ENCODE measurements around the gene GRAP2. TPM values are rescaled to one million over a fixed set of nuclear protein-coding genes. Genes with fewer than 3 reads are reported as not detected.

The GRAP2 gene
- total RNA-seq, 1 experiment from 2014 or later = 0.54 TPM

DNA sequence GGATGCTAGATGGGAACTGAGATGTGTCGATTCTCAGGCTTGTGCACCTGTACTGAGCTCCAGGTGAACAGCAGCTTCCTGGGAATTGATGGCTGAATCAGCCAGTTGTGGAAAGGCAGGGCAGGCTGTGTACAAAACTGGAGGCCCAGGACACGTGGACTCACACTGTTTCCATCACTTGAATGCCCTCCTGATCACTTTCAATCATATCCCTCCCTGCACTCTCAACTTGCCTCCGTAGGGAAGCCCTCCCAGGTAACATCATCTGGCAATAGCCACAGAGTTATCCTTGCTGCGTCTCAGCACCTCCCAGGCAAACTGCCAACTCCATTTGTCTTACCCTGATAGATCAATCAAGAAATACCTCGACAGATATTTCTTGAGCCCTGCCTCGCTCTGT, 104.0 kb downstream of the GRAP2 start:
- TF ChIP-seq TCF7L2 (IDR thresholded peaks at IDR 0.05; ENCODE audit: low read depth, low read length) (no peak), POLR2AphosphoS5 (IDR thresholded peaks at IDR 0.05; ENCODE audit: low read depth, low read length) (no peak), SIN3A (IDR thresholded peaks at IDR 0.05; ENCODE audit: borderline replicate concordance, insufficient read depth, low read depth, low read length) (no peak)
- TF ChIP-seq, protein P1, sequence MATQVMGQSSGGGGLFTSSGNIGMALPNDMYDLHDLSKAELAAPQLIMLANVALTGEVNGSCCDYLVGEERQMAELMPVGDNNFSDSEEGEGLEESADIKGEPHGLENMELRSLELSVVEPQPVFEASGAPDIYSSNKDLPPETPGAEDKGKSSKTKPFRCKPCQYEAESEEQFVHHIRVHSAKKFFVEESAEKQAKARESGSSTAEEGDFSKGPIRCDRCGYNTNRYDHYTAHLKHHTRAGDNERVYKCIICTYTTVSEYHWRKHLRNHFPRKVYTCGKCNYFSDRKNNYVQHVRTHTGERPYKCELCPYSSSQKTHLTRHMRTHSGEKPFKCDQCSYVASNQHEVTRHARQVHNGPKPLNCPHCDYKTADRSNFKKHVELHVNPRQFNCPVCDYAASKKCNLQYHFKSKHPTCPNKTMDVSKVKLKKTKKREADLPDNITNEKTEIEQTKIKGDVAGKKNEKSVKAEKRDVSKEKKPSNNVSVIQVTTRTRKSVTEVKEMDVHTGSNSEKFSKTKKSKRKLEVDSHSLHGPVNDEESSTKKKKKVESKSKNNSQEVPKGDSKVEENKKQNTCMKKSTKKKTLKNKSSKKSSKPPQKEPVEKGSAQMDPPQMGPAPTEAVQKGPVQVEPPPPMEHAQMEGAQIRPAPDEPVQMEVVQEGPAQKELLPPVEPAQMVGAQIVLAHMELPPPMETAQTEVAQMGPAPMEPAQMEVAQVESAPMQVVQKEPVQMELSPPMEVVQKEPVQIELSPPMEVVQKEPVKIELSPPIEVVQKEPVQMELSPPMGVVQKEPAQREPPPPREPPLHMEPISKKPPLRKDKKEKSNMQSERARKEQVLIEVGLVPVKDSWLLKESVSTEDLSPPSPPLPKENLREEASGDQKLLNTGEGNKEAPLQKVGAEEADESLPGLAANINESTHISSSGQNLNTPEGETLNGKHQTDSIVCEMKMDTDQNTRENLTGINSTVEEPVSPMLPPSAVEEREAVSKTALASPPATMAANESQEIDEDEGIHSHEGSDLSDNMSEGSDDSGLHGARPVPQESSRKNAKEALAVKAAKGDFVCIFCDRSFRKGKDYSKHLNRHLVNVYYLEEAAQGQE (IDR thresholded peaks at IDR 0.05; ENCODE audit: insufficient read depth in 1 of 2, low read depth in 2 of 2, low read length in 1 of 2) = no peak
- TF ChIP-seq, protein P2, sequence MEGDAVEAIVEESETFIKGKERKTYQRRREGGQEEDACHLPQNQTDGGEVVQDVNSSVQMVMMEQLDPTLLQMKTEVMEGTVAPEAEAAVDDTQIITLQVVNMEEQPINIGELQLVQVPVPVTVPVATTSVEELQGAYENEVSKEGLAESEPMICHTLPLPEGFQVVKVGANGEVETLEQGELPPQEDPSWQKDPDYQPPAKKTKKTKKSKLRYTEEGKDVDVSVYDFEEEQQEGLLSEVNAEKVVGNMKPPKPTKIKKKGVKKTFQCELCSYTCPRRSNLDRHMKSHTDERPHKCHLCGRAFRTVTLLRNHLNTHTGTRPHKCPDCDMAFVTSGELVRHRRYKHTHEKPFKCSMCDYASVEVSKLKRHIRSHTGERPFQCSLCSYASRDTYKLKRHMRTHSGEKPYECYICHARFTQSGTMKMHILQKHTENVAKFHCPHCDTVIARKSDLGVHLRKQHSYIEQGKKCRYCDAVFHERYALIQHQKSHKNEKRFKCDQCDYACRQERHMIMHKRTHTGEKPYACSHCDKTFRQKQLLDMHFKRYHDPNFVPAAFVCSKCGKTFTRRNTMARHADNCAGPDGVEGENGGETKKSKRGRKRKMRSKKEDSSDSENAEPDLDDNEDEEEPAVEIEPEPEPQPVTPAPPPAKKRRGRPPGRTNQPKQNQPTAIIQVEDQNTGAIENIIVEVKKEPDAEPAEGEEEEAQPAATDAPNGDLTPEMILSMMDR (IDR thresholded peaks at IDR 0.05) = no peak
- H3K9me3 ChIP-seq (ENCODE audit: control insufficient read depth, insufficient read depth, low read depth, low read length) = no peaks in the 10 kb centered on the region
- H3K4me1 ChIP-seq (ENCODE audit: control insufficient read depth, insufficient read depth, low read length) = no peaks in the 10 kb centered on the region; the same call in 1 of the 2 replicates
- H3K27me3 ChIP-seq (ENCODE audit: control insufficient read depth, insufficient read depth, low read length) = no peaks in the 10 kb centered on the region
- CTCF ChIA-PET = interaction anchor here (1.2 kb wide), 1 partner anchor 20 kb away, joined by 3 read pairs; no protein-coding TSS in a partner anchor
- no peak overlapping the region for H3K27ac ChIP-seq (ENCODE audit: low read length)
- in situ Hi-C loops (cut with HindIII; ENCODE audit: low pct_unique_long_range_greater_than_20kb, low sequenced_read_pairs) = no loop called here
- DNase-seq (ENCODE audit: low read depth, low spot score) = no peak
- no peak for ATAC-seq
- POLR2A ChIA-PET = no interaction called here
- no peaks in the 10 kb centered on the region for H3K36me3 ChIP-seq (ENCODE audit: control insufficient read depth, insufficient read depth, low read length)
- H3K4me3 ChIP-seq (ENCODE audit: low read depth in 2 of 2, low read length in 2 of 2) = no peak overlapping the region
- intact Hi-C loops (cut with micrococcal nuclease; ENCODE audit: unreplicated experiment) = no loop called here
- no TSS peak for BruUV-seq (replicated peaks)

DNA sequence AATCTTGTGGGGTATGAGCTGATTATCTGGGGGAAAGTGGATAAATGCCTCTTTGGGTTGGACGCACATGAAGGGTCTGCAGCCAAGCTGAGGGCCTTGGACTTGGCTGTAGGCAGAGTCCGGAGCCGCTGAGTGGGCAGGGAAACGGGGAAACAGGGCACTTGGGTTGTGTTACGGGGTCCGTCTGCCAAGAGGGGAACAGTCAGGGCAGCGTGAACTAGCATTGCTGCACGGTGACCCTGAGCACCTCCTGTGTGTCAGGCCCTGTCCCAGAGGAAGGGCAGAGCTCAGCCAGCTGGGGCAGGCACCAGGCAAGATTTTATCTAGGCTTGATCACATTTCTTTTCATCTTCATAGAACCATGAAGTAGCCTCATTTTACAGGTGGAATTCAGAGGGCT, 105.8 kb downstream of the GRAP2 start:
- CTCF ChIA-PET = no interaction called here
- Histone ChIP-seq H3K27ac (ENCODE audit: low read length) (no peak overlapping the region), H3K4me1 (ENCODE audit: control insufficient read depth, insufficient read depth, low read length) (no peaks in the 10 kb centered on the region; the same call in 1 of the 2 replicates), H3K4me3 (ENCODE audit: low read depth in 2 of 2, low read length in 2 of 2) (no peak overlapping the region), H3K36me3 (ENCODE audit: control insufficient read depth, insufficient read depth, low read length) (no peaks in the 10 kb centered on the region), H3K27me3 (ENCODE audit: control insufficient read depth, insufficient read depth, low read length) (no peaks in the 10 kb centered on the region), H3K9me3 (ENCODE audit: control insufficient read depth, insufficient read depth, low read depth, low read length) (no peaks in the 10 kb centered on the region)
- no TSS peak for BruUV-seq (replicated peaks)
- POLR2A ChIA-PET = no interaction called here
- in situ Hi-C loops (cut with HindIII; ENCODE audit: low pct_unique_long_range_greater_than_20kb, low sequenced_read_pairs) (no loop called here), intact Hi-C loops (cut with micrococcal nuclease; ENCODE audit: unreplicated experiment) (no loop called here)
- DNase-seq (ENCODE audit: low read depth, low spot score) (no peak), ATAC-seq (no peak)
- TF ChIP-seq, protein P1 (IDR thresholded peaks at IDR 0.05; ENCODE audit: insufficient read depth in 1 of 2, low read depth in 2 of 2, low read length in 1 of 2) = no peak
- TF ChIP-seq, protein P2 (IDR thresholded peaks at IDR 0.05) = no peak
- no peak for TF ChIP-seq POLR2AphosphoS5 (IDR thresholded peaks at IDR 0.05; ENCODE audit: low read depth, low read length)
- no peak for TF ChIP-seq SIN3A (IDR thresholded peaks at IDR 0.05; ENCODE audit: borderline replicate concordance, insufficient read depth, low read depth, low read length)
- no peak for TF ChIP-seq TCF7L2 (IDR thresholded peaks at IDR 0.05; ENCODE audit: low read depth, low read length)

Measured in Panc1 (cell line).